ENCODE results near the gene NCSTN.

DNA sequence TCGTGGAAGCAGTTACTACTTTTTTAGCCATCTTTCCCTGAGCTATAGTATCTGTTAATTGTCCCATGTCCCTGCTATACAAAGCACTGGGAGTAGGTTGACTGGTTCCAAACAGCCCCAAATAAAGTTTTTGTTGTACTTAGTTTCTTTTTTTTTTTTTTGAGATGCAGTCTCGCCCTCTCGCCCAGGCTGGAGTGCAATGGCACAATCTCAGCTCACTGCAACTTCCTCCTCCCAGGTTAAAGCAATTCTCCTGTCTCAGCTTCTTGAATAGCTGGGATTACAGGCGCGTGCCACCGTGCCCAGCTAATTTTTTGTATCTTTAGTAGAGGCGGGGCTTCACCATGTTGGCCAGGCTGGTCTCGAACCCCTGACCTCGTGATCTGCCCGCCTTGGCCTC lies 3.3 kb downstream of the NCSTN start:
- TF ChIP-seq, protein P1, sequence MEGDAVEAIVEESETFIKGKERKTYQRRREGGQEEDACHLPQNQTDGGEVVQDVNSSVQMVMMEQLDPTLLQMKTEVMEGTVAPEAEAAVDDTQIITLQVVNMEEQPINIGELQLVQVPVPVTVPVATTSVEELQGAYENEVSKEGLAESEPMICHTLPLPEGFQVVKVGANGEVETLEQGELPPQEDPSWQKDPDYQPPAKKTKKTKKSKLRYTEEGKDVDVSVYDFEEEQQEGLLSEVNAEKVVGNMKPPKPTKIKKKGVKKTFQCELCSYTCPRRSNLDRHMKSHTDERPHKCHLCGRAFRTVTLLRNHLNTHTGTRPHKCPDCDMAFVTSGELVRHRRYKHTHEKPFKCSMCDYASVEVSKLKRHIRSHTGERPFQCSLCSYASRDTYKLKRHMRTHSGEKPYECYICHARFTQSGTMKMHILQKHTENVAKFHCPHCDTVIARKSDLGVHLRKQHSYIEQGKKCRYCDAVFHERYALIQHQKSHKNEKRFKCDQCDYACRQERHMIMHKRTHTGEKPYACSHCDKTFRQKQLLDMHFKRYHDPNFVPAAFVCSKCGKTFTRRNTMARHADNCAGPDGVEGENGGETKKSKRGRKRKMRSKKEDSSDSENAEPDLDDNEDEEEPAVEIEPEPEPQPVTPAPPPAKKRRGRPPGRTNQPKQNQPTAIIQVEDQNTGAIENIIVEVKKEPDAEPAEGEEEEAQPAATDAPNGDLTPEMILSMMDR (IDR thresholded peaks at IDR 0.05; ENCODE audit: insufficient read depth, low read length, poor library complexity, severe bottlenecking): no peak
- no peak for TF ChIP-seq EZH2phosphoT487 (conservative IDR thresholded peaks at IDR 0.05; ENCODE audit: low read length)
